ENCODE measurements around the gene ULK4. TPM values are rescaled to one million over a fixed set of nuclear protein-coding genes. Genes with fewer than 3 reads are reported as not detected.

Gene ULK4
- total RNA-seq, 4 donors from 2014 or later, result 3.2 to 18.7 (median 12.6) TPM

- TF ChIP-seq POLR2A (IDR thresholded peaks at IDR 0.05) (no peak), CTCF (IDR thresholded peaks at IDR 0.05) (no peak)
- H3K4me3 ChIP-seq (ENCODE audit: low read depth, poor library complexity, severe bottlenecking), result no peak overlapping the region
- intact Hi-C loops (cut with DNase I; ENCODE audit: low total_unique reads), result no loop called here
- 63 to 87% methylated on average over 2 of the region's 2 CpGs for WGBS, 2 donors
- DNase-seq (ENCODE audit: low spot score in 2 of 2), result no peak
These were observed 387.0 kb downstream of the ULK4 start for GRCh38 chr3:41574900-41575299.

GRCh38 chr3:41573591-41573990 is 388.3 kb downstream of the ULK4 start:
- intact Hi-C loops (cut with DNase I; ENCODE audit: low total_unique reads), result no loop called here

GRCh38 chr3:41572092-41572491 is 389.8 kb downstream of the ULK4 start:
- intact Hi-C loops (cut with DNase I; ENCODE audit: low total_unique reads), result no loop called here
- TF ChIP-seq POLR2A (IDR thresholded peaks at IDR 0.05) (no peak), CTCF (IDR thresholded peaks at IDR 0.05) (no peak)
- DNase-seq (ENCODE audit: low spot score in 2 of 2), result no peak
- WGBS, 2 donors, result 92 to 100% methylated on average over 1 of the region's 1 CpG
- H3K4me3 ChIP-seq (ENCODE audit: low read depth, poor library complexity, severe bottlenecking), result no peak overlapping the region

More at GRCh38 chr3:41573591-41573990, 388.3 kb downstream of the ULK4 start:
- TF ChIP-seq CTCF (IDR thresholded peaks at IDR 0.05) (no peak), POLR2A (IDR thresholded peaks at IDR 0.05) (no peak)
- no peak for DNase-seq (ENCODE audit: low spot score in 2 of 2)
- 92 to 94% methylated on average over 4 of the region's 4 CpGs for WGBS, 2 donors
- no peak overlapping the region for H3K4me3 ChIP-seq (ENCODE audit: low read depth, poor library complexity, severe bottlenecking)

GRCh38 chr3:41569632-41570305 is 392.1 kb downstream of the ULK4 start:
- no peak overlapping the region for H3K4me3 ChIP-seq (ENCODE audit: low read depth, poor library complexity, severe bottlenecking)
- TF ChIP-seq CTCF (IDR thresholded peaks at IDR 0.05), result no peak
- no peak for TF ChIP-seq POLR2A (IDR thresholded peaks at IDR 0.05)
- 86 to 90% methylated on average over 9 of the region's 9 CpGs for WGBS, 2 donors
- intact Hi-C loops (cut with DNase I; ENCODE audit: low total_unique reads), result no loop called here
- DNase-seq (ENCODE audit: low spot score in 2 of 2), result no peak

- TF ChIP-seq CTCF (IDR thresholded peaks at IDR 0.05) (no peak), POLR2A (IDR thresholded peaks at IDR 0.05) (no peak)
- WGBS, 2 donors, result 91 to 96% methylated on average over 3 of the region's 3 CpGs
- intact Hi-C loops (cut with DNase I; ENCODE audit: low total_unique reads), result no loop called here
- DNase-seq (ENCODE audit: low spot score in 2 of 2), result no peak
- no peak overlapping the region for H3K4me3 ChIP-seq (ENCODE audit: low read depth, poor library complexity, severe bottlenecking)
These were observed 395.9 kb downstream of the ULK4 start for GRCh38 chr3:41565948-41566514.

Data from lower leg skin (tissue), 4 donors.